A549 treated with DMSO at 1 μM for 4 hours (cell line): ENCODE results near the gene SLC25A5. TPM values are rescaled to one million over a fixed set of nuclear protein-coding genes. Genes with fewer than 3 reads are reported as not detected.

Experiments used
- total RNA-seq: library from RNA; stranded (reverse); fragments of 200-300 nt; extraction: Qiagen RNA extraction; gene quantifications from 5 replicates; pipeline ENCODE4 v1.2.3, GENCODE V29; 2022; ENCODE audit warnings: low read depth

Gene SLC25A5
- 721 to 779 TPM (median 753 TPM) in 5 replicates for total RNA-seq

DNA sequence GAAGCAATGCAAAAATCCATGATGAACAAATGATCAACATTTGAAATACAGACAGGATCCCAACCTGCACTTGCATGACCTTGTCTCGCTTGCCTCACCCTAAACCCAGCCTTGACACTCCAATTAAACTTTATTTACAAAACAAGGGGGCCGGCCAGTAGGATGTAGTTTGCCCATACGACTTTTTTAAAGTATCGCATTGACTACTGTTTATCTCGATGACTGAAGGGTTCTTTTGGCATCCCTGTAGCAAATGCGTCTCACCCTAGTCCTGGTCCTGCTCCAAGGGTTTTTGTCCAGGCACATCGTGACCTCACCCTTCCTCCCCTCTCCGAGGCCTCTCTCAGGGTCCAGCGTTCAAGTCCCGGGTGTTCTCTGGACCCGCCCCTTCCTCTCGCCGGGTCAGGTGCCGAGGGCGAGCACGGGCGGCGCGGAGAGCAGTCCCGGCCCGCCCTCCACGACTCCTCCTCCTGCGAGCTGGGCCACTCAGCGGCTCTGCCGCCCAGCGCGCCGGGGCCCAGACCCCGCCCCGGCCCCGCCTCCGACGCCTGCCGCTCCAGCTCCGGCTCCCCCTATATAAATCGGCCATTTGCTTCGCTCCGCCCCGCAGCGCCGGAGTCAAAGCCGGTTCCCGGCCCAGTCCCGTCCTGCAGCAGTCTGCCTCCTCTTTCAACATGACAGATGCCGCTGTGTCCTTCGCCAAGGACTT is at the start of gene SLC25A5:
Gene SLC25A5, plus strand, starts transcription at position 603 of the 709 bp plus-strand sequence. Its CDS starts 72 bp downstream, at position 675.

Other genes with a start within 250 kb of the SLC25A5 start
- gene PGRMC1, start 232.2 kb upstream of the SLC25A5 start, total RNA-seq: 148 to 178 TPM (median 162 TPM) in 5 replicates
- 22.6 to 35.2 TPM (median 32.5 TPM) in 5 replicates for gene SLC25A43, start 69.1 kb upstream of the SLC25A5 start, total RNA-seq
- gene STEEP1, start 97.0 kb downstream of the SLC25A5 start, total RNA-seq: 31.1 to 40.9 TPM (median 33.2 TPM) in 5 replicates
- 133 to 145 TPM (median 139 TPM) in 5 replicates for gene UBE2A, start 106.1 kb downstream of the SLC25A5 start, total RNA-seq
- 18.1 to 21.4 TPM (median 19.6 TPM) in 5 replicates for gene NKRF, start 138.0 kb downstream of the SLC25A5 start, total RNA-seq
- 9.6 to 12.2 TPM (median 10.4 TPM) in 5 replicates for gene SEPTIN6, start 224.7 kb downstream of the SLC25A5 start, total RNA-seq